IMR-90 (cell line): ENCODE measurements around the gene ERBB4. TPM values are rescaled to one million over a fixed set of nuclear protein-coding genes. Genes with fewer than 3 reads are reported as not detected.

Source experiments
- ATAC-seq: fragments of 200-7000 bp; cut with Tn5 transposase; 2 replicates; pipeline ENCODE4 v1.9.1; 2020; ENCODE audit warnings: low read depth, mild to moderate bottlenecking, moderate library complexity
- BruUV-seq: library from RNA; stranded (reverse); fragments of 400-500 nt; replicated peaks from 2 replicates; lab custom pipeline; 2021; lab: Mats Ljungman, UMichigan
- CTCF ChIA-PET: fragments of 300-600 bp; formaldehyde crosslinking; extraction: SDS; loops from one replicate; lab custom pipeline; 2021; ENCODE audit warnings: antibody characterized with exemption; lab: Yijun Ruan, JAX
- POLR2A ChIA-PET: fragments of 300-600 bp; sonication (Branson Sonifier 250); formaldehyde crosslinking; loops from one replicate; lab custom pipeline; 2022; ENCODE audit warnings: antibody characterized with exemption; ENCODE audit not compliant: unreplicated experiment; lab: Charles Lee
- DNase-seq: peaks from one replicate; pipeline ENCODE4 v3.0.0; 2013
- H2AFZ ChIP-seq: replicated peaks from 2 replicates; pipeline ENCODE3; 2013; ENCODE audit warnings: low read length, mild to moderate bottlenecking; ENCODE audit not compliant: poor library complexity
- H2AK5ac ChIP-seq: 2 replicates; pipeline ENCODE4 v1.6.1; 2013; ENCODE audit warnings: low read depth, low read length, inconsistent platforms
- H2AK9ac ChIP-seq: replicated peaks from 2 replicates; pipeline ENCODE3; 2013; ENCODE audit warnings: mild to moderate bottlenecking, low read depth, low read length, moderate library complexity; ENCODE audit not compliant: poor library complexity
- H2BK120ac ChIP-seq: 2 replicates; pipeline ENCODE4 v1.6.1; 2013; ENCODE audit warnings: low read depth, low read length, inconsistent platforms
- H2BK15ac ChIP-seq: 3 replicates; pipeline ENCODE4 v1.6.1; 2013; ENCODE audit warnings: low read depth, low read length, inconsistent platforms
- H2BK20ac ChIP-seq: 2 replicates; pipeline ENCODE4 v1.6.1; 2013; ENCODE audit warnings: low read depth, mild to moderate bottlenecking, inconsistent platforms, low read length, moderate library complexity
- H2BK5ac ChIP-seq: 2 replicates; pipeline ENCODE4 v1.6.1; 2013; ENCODE audit warnings: mild to moderate bottlenecking, low read depth, low read length, inconsistent platforms; ENCODE audit not compliant: poor library complexity, severe bottlenecking
- H3K14ac ChIP-seq: replicated peaks from 2 replicates; pipeline ENCODE4 v1.6.1; 2013; ENCODE audit warnings: low read depth, low read length, inconsistent platforms
- H3K18ac ChIP-seq: 2 replicates; pipeline ENCODE4 v1.6.1; 2013; ENCODE audit warnings: low read depth, low read length, control low read depth
- H3K23ac ChIP-seq: 2 replicates; pipeline ENCODE4 v1.6.1; 2013; ENCODE audit warnings: low read depth, low read length, inconsistent platforms
- H3K27ac ChIP-seq: 2 replicates; pipeline ENCODE4 v1.5.1; 2013; ENCODE audit warnings: mild to moderate bottlenecking, control low read depth, low read length; ENCODE audit not compliant: insufficient read depth
- H3K27me3 ChIP-seq: 2 replicates; pipeline ENCODE4 v1.6.1; 2013; ENCODE audit warnings: low read length; ENCODE audit not compliant: control insufficient read depth, insufficient read depth
- H3K36me3 ChIP-seq: 2 replicates; pipeline ENCODE4 v1.6.1; 2013; ENCODE audit warnings: low read length, mixed read lengths; ENCODE audit not compliant: control insufficient read depth, insufficient read depth
- H3K4ac ChIP-seq: 2 replicates; pipeline ENCODE4 v1.6.1; 2013; ENCODE audit warnings: low read depth, low read length, inconsistent platforms
- H3K4me1 ChIP-seq: 2 replicates; pipeline ENCODE4 v1.6.1; 2013; ENCODE audit warnings: low read length, mixed read lengths; ENCODE audit not compliant: control insufficient read depth, insufficient read depth
- H3K4me2 ChIP-seq: 2 replicates; pipeline ENCODE4 v1.6.1; 2013; ENCODE audit warnings: low read depth, mild to moderate bottlenecking, control low read depth, low read length, moderate library complexity
- H3K4me3 ChIP-seq: 2 replicates; pipeline ENCODE4 v1.5.1; 2013; ENCODE audit warnings: low read depth, mild to moderate bottlenecking, control low read depth, low read length, moderate library complexity; ENCODE audit not compliant: insufficient read depth
- H3K56ac ChIP-seq: 2 replicates; pipeline ENCODE4 v1.6.1; 2013; ENCODE audit warnings: low read length, inconsistent platforms; ENCODE audit not compliant: insufficient read depth; ENCODE audit errors: extremely low read depth
- H3K79me1 ChIP-seq, 2 experiments: 2 replicates each; pipeline ENCODE4 v1.6.1; 2013; ENCODE audit warnings: low read length in 2 of 2, inconsistent platforms in 1 of 2, low read depth in 1 of 2
- H3K9ac ChIP-seq: 2 replicates; pipeline ENCODE4 v1.6.1; 2013; ENCODE audit warnings: low read depth, low read length, control low read depth
- H3K9me1 ChIP-seq: 2 replicates; pipeline ENCODE4 v1.6.1; 2013; ENCODE audit warnings: low read length, inconsistent platforms; ENCODE audit not compliant: insufficient read depth
- H3K9me3 ChIP-seq: 2 replicates; pipeline ENCODE4 v1.6.1; 2013; ENCODE audit warnings: low read length; ENCODE audit not compliant: control insufficient read depth, insufficient read depth
- H4K20me1 ChIP-seq: 2 replicates; pipeline ENCODE4 v1.6.1; 2013; ENCODE audit warnings: low read length, inconsistent platforms; ENCODE audit not compliant: insufficient read depth
- H4K5ac ChIP-seq: 2 replicates; pipeline ENCODE4 v1.6.1; 2013; ENCODE audit warnings: mild to moderate bottlenecking, low read depth, low read length, control low read depth
- H4K8ac ChIP-seq, 2 experiments: 2 replicates each; pipeline ENCODE4 v1.6.1; 2013; ENCODE audit warnings: low read depth in 2 of 2, low read length in 2 of 2, control low read depth in 1 of 2, inconsistent platforms in 1 of 2
- H4K91ac ChIP-seq: 2 replicates; pipeline ENCODE4 v1.6.1; 2013; ENCODE audit warnings: low read depth, low read length, inconsistent platforms; ENCODE audit not compliant: insufficient read depth
- CHD1 ChIP-seq: IDR thresholded peaks from 2 replicates; pipeline ENCODE4 v1.6.1; 2012; ENCODE audit warnings: low read depth, low read length, improper control_type of control experiment
- CTCF ChIP-seq: conservative IDR thresholded peaks from 2 replicates; pipeline ENCODE4 v1.5.1; 2012; ENCODE audit warnings: mild to moderate bottlenecking, low read depth, low read length, improper control_type of control experiment
- MAFK ChIP-seq: IDR thresholded peaks from 2 replicates; pipeline ENCODE4 v1.6.1; 2012; ENCODE audit warnings: low read depth, low read length, improper control_type of control experiment
- NFE2L2 ChIP-seq: fragments of 150-350 bp; IDR thresholded peaks from 2 replicates; pipeline ENCODE4 v1.6.1; 2016; ENCODE audit warnings: low read depth, mild to moderate bottlenecking, low read length
- RAD21 ChIP-seq: IDR thresholded peaks from 2 replicates; pipeline ENCODE4 v1.6.1; 2012; ENCODE audit warnings: low read length, improper control_type of control experiment
- RFX5 ChIP-seq: IDR thresholded peaks from 2 replicates; pipeline ENCODE4 v1.8.0; 2012; ENCODE audit warnings: low read depth, mild to moderate bottlenecking, low read length, moderate library complexity
- SMC3 ChIP-seq: fragments of 150-350 bp; IDR thresholded peaks from 2 replicates; pipeline ENCODE4 v1.6.1; 2016; ENCODE audit warnings: low read depth, mild to moderate bottlenecking, antibody characterized with exemption, low read length, moderate library complexity
- USF2 ChIP-seq: fragments of 150-350 bp; IDR thresholded peaks from 2 replicates; pipeline ENCODE4 v1.6.1; 2017; ENCODE audit warnings: mild to moderate bottlenecking, antibody characterized with exemption, low read length, low read depth
- WGBS, 2 experiments: methylation state at CpG; one replicate each; pipeline versions ENCODE4 v1.1.5 to v1.1.7; 2013; ENCODE audit warnings: missing lambda C conversion rate in 2 of 2; ENCODE audit not compliant: insufficient read length in 1 of 2; ENCODE audit errors: extremely low coverage in 2 of 2; 5-methylcytosine and 5-hydroxymethylcytosine counted together
- dilution Hi-C: fragments of 300-500 bp; cut with HindIII; formaldehyde crosslinking; loops from one replicate; pipeline ENCODE4 v1.14.3; 2018; ENCODE audit warnings: low sequenced_read_pairs; ENCODE audit not compliant: unreplicated experiment
- in situ Hi-C: fragments of 300-500 bp; cut with MboI; formaldehyde crosslinking; loops from 3 replicates; pipeline ENCODE4 v1.14.3; 2019; ENCODE audit warnings: low sequenced_read_pairs, inconsistent platforms, mixed read lengths
- intact Hi-C: fragments of 100-400 bp; cut with micrococcal nuclease; formaldehyde crosslinking; loops from 2 replicates; pipeline ENCODE4 v1.10.0; 2022
- polyA plus RNA-seq, 3 experiments: library from polyadenylated mRNA; depleted of rRNA; stranded (reverse); fragments of >200 nt; gene quantifications; 2 replicates each; pipeline ENCODE4 v1.2.3, GENCODE V29; 2012; ENCODE audit warnings: low replicate concordance in 1 of 3
- total RNA-seq: library from RNA; depleted of rRNA; stranded (reverse); fragments of >200 nt; gene quantifications from 2 replicates; pipeline ENCODE4 v1.2.3, GENCODE V29; 2012

ERBB4 gene
- total and polyA plus RNA-seq, 2 of the 4 experiments (the other 2 are of a cell fraction): not detected

GRCh38 chr2:212147921-212148513, 390.6 kb downstream of the ERBB4 start:
- CTCF ChIA-PET: no interaction called here
- no peak overlapping the region for H2AK9ac ChIP-seq
- no peak overlapping the region for H2AFZ ChIP-seq
- H2BK120ac ChIP-seq: no peak overlapping the region
- no peaks in the 10 kb centered on the region for H3K4me1 ChIP-seq
- H3K9ac ChIP-seq: no peak overlapping the region
- no peak overlapping the region for H3K23ac ChIP-seq
- DNase-seq (peak; percentile 1), ATAC-seq (no peak)
- H3K14ac ChIP-seq: no peak overlapping the region
- TF ChIP-seq RFX5 (no peak), SMC3 (peak; percentile 32; the same call in 1 of the 2 replicates), CTCF (peak; percentile 44), NFE2L2 (no peak), CHD1 (no peak), USF2 (no peak), MAFK (no peak), RAD21 (0 out of 2 replicates have a peak, but pooled peaks have one; percentile 18)
- no peaks in the 10 kb centered on the region for H3K9me3 ChIP-seq
- in situ Hi-C loops (no loop called here), intact Hi-C loops (loop anchor here (5.0 to 10.0 kb wide), 2 partner anchors 403 to 419 kb away; no protein-coding TSS in a partner anchor), dilution Hi-C loops (no loop called here)
- no peak overlapping the region for H4K91ac ChIP-seq
- no peak overlapping the region for H3K4me3 ChIP-seq
- no peaks in the 10 kb centered on the region for H3K79me1 ChIP-seq
- no peaks in the 10 kb centered on the region for H3K9me1 ChIP-seq
- no peak overlapping the region for H3K18ac ChIP-seq
- H3K27ac ChIP-seq: no peak overlapping the region
- no peak overlapping the region for H4K8ac ChIP-seq
- H3K36me3 ChIP-seq: no peaks in the 10 kb centered on the region
- no TSS peak for BruUV-seq
- H4K5ac ChIP-seq: no peak overlapping the region
- H3K4ac ChIP-seq: no peak overlapping the region
- WGBS, 2 experiments: no CpG with 5 or more reads among the region's 2 CpGs
- POLR2A ChIA-PET: no interaction called here
- H2BK15ac ChIP-seq: no peak overlapping the region
- H2BK20ac ChIP-seq: no peak overlapping the region
- no peak overlapping the region for H3K4me2 ChIP-seq
- H2AK5ac ChIP-seq: no peak overlapping the region
- H4K20me1 ChIP-seq: no peaks in the 10 kb centered on the region
- no peak overlapping the region for H3K56ac ChIP-seq
- no peak overlapping the region for H2BK5ac ChIP-seq
- H3K27me3 ChIP-seq: no peaks in the 10 kb centered on the region
